HS-5 (cell line): ENCODE results near the gene PUS10.
"Not testable (repeated sequence)": the region's sequence is repeated elsewhere in the genome, so short reads cannot be mapped to it uniquely, and the experiment has no call there.

ENCODE experiments used
- DNase-seq: peaks from one replicate; pipeline ENCODE4 v3.0.0-alpha.2; 2012; ENCODE audit warnings: low read depth

PUS10 gene

DNA sequence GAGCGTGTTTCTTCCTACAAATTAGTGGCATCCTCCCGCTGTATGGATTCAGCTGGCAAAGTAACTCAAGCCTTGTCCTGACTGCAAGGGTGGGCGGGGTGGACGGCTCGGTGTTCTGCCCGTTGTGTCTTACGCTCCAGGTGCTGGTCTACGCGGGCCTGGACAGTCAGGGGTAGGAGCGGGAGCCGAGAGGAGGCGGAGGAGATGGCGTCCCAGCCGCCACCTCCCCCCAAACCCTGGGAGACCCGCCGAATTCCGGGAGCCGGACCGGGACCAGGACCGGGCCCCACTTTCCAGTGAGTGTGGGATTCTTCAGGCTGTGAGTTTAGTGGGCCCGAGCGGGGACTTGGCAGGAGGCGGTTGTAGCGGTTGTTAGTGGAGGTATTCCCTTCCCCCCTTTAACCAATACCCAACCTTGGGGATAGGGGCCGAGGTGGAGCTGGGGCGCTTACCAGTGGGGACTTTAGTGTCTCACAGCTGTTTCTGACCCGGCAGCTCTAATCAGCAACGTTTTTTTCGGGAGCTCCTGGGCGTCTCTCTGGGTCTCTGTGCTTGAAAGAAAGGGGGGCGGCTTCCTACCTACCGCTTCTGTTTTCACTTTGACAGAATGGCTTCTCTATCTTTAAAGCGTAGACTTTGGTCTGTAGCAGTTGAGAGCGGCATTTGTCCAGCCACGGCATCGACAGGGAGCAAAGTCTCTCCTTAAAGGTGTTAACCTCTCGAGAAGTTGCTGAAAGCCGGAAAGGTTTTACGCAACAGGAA is at the start of gene PUS10, which contains the start of gene PEX13:
PUS10 (minus strand) TSS at position 700 of the 762 bp plus-strand sequence. CDS start 6,365 bp downstream, outside the sequence.
PEX13 (plus strand) TSS at position 165 of the 762 bp plus-strand sequence; CDS start at position 205, 40 bp downstream.
- DNase-seq: no peak

GRCh38 chr2:61065714-61066709 is 48.0 kb upstream of the PUS10 start, which contains the start of gene SANBR:
TSS of gene SANBR (plus strand) at chr2:61065871. CDS start at chr2:61070351, 4,480 bp downstream.
- no peak for DNase-seq

DNA sequence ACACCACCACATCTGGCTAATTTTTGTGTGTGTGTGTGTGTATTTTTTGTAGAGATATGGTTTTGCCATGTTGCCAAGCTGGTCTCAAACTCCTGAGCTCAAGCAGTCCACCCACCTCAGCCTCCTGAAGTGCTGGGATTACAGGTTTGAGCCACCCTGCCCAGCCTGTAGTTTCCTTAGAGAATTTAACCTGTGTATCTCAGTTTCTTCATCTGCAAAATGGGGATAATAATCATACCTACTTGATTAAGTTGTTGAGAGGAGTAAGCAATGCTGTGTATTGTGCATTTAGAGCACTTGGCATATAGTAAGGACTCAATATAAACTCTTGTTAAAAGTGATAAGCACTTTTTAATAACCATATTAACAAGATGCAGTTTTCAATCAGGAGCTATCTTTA is 41.3 kb upstream of the PUS10 start:
- no peak for DNase-seq

DNA sequence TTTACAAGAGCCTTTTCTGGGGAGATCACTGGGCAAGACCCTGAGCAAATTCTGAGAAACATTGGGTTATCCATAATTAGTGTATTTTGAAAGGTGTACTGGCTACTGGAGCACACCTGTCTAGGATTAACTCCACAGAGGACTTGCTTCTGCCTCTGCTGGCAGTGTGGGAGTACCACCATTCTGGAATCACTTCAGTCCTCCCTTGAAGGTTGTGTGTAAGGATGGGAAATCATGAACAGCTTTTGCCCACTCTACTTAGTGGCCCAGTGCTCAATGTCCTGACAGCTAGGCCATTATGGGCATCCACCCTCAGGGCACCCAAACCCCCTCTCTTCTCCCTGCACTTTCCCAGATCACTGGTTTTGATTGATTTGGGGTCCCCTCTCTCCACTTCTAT is 39.5 kb upstream of the PUS10 start:
- no peak for DNase-seq

DNA sequence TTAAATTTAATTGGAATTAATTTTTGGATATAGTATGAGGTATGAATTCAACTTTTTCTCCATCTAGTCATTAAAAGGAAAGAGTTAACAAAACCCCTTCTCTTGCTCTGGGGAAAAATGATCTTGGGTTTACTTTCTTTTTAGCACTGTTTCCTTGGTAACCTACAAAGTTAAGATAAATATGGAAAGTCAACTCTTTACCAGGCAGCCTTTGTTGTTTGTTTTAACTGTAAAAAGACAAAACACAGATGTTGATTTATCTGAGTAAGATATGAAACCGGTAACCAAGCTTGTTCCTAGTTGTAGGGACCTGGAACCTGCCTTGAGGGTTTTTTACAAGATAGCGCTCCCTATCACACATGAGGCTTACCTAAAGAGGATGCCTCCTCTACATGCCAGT is 37.5 kb upstream of the PUS10 start:
- no peak for DNase-seq

DNA sequence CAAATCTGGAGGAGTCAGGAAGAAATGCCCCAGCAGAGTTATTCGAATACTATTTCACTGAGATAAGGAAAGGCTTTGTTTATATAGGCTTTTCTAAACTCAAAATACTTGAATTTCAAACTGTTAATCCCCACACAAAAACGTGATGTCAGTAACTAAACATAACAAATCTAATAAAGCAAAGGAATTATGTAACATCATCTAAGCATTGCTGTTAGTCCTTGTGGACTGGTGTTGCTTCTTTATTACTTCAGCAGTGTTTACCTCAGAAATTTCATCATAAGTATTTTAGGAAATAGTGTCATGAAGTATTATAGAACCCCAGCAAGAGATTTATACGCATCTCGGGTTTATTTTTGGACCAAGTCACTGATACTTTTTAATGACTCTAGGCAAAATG is 27.9 kb upstream of the PUS10 start:
- DNase-seq: no peak

DNA sequence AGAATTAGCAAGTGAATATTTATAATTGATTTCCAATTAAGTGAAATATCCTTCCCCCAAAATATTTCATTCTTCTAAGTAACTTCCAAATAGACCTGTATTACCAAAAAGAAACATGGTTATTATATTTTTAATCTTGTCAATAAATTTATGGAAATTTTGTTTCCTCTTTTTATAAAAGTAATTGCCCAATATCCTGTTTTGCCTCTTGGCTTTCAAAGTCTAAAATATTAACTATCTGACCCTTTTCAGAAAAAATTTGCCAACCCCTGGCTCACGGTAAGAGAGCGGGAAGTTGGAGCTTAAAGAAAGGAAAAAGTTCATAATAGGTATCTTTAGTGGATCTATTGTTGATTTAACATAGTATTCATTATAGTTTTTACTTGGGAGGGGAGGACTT is 27.2 kb upstream of the PUS10 start:
- no peak for DNase-seq

- no peak for DNase-seq
These were observed 26.6 kb upstream of the PUS10 start for GRCh38 chr2:61044636-61045035.

- no peak for DNase-seq
These were observed 24.8 kb upstream of the PUS10 start for GRCh38 chr2:61042807-61043206.

DNA sequence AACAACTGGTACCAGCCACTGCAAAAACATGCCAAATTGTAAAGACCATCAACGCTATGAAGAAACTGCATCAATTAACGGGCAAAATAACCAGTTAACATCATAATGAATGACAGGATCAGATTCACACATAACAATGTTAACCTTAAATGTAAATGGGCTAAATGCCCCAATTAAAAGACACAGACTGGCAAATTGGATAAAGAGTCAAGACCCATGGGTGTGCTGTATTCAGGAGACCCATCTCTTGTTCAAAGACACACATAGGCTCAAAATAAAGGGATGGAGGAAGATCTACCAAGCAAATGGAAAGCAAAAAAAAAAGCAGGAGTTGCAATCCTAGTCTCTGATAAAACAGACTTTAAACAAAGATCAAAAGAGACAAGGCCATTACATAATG is 18.6 kb upstream of the PUS10 start:
- DNase-seq: not testable (repeated sequence)

- DNase-seq: not testable (repeated sequence)
These were observed 16.5 kb upstream of the PUS10 start for GRCh38 chr2:61034592-61034991.

DNA sequence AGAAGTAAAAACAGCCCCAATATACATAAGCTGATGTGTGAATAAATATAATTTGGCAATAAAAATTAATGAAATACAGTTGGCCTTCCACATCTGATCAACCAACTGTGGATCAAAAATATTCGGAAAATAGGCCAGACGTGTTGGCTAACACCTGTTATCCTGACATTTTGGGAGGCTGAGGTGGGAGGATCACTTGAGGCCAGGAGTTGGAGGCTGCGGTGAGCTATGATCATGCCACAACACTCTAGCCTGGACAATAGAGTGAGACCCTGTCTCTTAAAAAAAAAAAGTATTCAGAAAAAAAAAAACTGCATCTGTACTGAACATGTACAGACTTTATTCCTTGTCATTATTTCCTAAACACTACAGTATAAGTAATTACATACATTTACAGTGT is 11.5 kb upstream of the PUS10 start:
- DNase-seq: no peak

GRCh38 chr2:61023670-61024069 is 5.6 kb upstream of the PUS10 start:
- DNase-seq: no peak

- DNase-seq: no peak
These were observed 3.2 kb upstream of the PUS10 start for GRCh38 chr2:61021228-61021660.

GRCh38 chr2:61018798-61019197 is 743 bp upstream of the PUS10 start:
- no peak for DNase-seq

DNA sequence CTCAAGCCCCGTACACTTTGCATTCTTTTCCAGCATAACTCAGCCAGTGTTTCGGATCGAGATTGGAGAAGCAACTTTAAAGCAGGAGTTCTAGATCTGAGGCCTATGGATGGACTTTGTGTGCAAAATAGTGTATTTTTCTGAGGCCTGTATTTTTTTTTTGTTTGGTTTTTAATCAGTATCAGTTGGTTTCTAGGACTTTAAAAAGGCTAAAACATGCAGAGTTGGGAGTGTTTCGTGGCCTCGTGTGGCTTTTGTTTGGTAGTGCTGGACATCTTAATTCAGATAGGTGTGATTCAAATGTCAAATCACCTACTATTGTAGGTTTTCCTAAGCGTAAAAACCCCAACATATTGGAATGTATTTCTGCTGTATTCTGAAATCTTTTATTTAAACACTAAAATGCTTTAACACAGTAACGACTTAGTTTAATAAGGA is 282 bp upstream of the PUS10 start:
- no peak for DNase-seq

GRCh38 chr2:61017003-61017555 is 976 bp downstream of the PUS10 start:
- DNase-seq: peak; percentile 80

DNA sequence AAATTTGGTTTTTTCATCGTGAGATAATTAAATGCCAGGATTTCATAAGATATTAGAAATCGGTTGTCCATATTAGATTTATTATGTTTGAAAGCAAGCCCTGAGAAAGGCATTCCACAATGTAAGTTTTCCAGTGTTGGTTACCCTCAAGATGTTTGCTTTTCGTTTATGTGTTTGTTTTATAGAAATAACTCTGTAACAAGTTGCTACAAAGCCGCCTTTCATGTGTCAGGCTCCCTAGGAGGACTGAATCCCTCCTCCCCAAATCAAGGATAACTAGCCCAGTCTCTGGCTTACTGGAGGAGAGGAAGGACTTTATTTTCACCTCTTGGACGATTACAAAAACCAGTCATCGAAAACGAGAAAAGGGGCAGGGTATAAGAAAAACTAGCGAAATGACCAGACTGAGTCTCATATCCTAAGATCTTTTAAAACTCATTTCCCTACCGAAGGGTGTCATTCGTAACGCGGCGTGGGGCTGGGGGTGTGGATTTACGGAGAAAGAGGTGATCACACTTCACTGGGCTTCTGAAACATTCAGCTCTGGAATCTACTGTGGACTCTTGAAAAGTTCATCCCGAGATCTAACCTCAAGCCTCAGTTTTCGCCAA is 1.6 kb downstream of the PUS10 start:
- no peak for DNase-seq

- DNase-seq: no peak
These were observed 2.1 kb downstream of the PUS10 start for GRCh38 chr2:61015976-61016375.

GRCh38 chr2:61014763-61015162 is 3.3 kb downstream of the PUS10 start:
- no peak for DNase-seq

- no peak for DNase-seq
These were observed 4.7 kb downstream of the PUS10 start for GRCh38 chr2:61013382-61013781.

DNA sequence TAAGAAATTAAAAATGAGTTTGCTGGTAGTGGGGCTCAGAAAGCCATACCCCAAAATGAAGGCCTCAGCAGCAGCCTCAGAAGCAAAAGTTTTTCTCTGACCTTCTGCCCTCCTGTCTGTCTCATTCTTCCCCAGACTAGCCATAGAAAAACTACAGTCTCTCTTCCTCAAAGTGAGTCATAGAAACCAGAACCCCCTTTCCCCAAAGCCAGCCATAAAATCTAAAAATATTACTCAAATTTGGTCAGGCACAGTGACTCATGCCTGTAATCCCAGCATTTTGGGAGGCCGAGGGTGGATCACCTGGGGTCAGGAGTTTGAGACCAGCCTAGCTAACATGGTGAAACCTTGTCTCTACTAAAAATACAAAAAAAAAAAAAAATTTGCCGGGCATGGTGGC is 5.8 kb downstream of the PUS10 start:
- DNase-seq: peak; percentile 58
